NCI-H226 (cell line): Measurements from ENCODE around the gene CRLF1.
"Not testable (repeated sequence)": the region's sequence is repeated elsewhere in the genome, so short reads cannot be mapped to it uniquely, and the experiment has no call there.

Experiments used
- DNase-seq: peaks from one replicate; pipeline ENCODE4 v3.0.0-alpha.2; 2015

The CRLF1 gene

GRCh38 chr19:18608102-18608804 lies 1.7 kb upstream of the CRLF1 start:
- no peak for DNase-seq

- DNase-seq = no peak
Observed at GRCh38 chr19:18607226-18608101, 865 bp upstream of the CRLF1 start.

GRCh38 chr19:18605546-18606280 lies 886 bp downstream of the CRLF1 start:
- no peak for DNase-seq

- DNase-seq = no peak
Observed at GRCh38 chr19:18605196-18605545, 1.4 kb downstream of the CRLF1 start.

GRCh38 chr19:18604820-18605159 lies 1.8 kb downstream of the CRLF1 start:
- DNase-seq = no peak

GRCh38 chr19:18603958-18604819 lies 2.4 kb downstream of the CRLF1 start:
- DNase-seq = no peak

GRCh38 chr19:18603255-18603957 lies 3.2 kb downstream of the CRLF1 start:
- DNase-seq = no peak

- DNase-seq = no peak
Observed at GRCh38 chr19:18601875-18602274, 4.7 kb downstream of the CRLF1 start.

- not testable (repeated sequence) for DNase-seq
Observed at GRCh38 chr19:18600692-18601397, 5.8 kb downstream of the CRLF1 start.

GRCh38 chr19:18599485-18599884 lies 7.1 kb downstream of the CRLF1 start:
- no peak for DNase-seq

- no peak for DNase-seq
Observed at GRCh38 chr19:18597809-18598660, 8.6 kb downstream of the CRLF1 start.

GRCh38 chr19:18596752-18597157 lies 9.8 kb downstream of the CRLF1 start:
- no peak for DNase-seq

GRCh38 chr19:18595475-18595874 lies 11.1 kb downstream of the CRLF1 start:
- DNase-seq = no peak

- DNase-seq = no peak
Observed at GRCh38 chr19:18594824-18595373, 11.7 kb downstream of the CRLF1 start.

- peak; percentile 73 for DNase-seq
Observed at GRCh38 chr19:18594096-18594823, 12.3 kb downstream of the CRLF1 start.

- DNase-seq = no peak
Observed at GRCh38 chr19:18593367-18594095, 13.1 kb downstream of the CRLF1 start.

- DNase-seq = not testable (repeated sequence)
Observed at GRCh38 chr19:18592732-18593131, 13.9 kb downstream of the CRLF1 start.

GRCh38 chr19:18591735-18592385 lies 14.7 kb downstream of the CRLF1 start:
- no peak for DNase-seq
